ENCODE data around the gene C16orf87.

DNA sequence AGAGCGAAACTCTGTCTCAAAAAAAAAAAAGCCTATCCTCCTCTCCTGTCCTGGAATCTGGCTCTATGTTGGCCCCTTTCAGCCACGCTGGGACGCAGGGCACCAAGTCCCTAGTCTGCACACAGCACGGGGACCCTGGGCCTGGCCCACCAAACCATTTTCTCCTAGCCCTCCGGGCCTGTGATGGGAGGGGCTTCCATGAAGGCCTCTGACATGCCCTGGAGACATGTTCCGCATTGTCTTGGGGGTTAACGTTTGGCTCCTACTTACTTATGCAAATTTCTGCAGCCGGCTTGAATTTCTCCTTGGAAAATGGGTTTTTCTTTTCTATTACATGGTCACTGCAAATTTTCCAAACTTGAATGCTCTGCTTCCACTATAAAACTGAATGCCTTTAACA lies 40.6 kb upstream of the C16orf87 start:
- TF ChIP-seq, protein P1, sequence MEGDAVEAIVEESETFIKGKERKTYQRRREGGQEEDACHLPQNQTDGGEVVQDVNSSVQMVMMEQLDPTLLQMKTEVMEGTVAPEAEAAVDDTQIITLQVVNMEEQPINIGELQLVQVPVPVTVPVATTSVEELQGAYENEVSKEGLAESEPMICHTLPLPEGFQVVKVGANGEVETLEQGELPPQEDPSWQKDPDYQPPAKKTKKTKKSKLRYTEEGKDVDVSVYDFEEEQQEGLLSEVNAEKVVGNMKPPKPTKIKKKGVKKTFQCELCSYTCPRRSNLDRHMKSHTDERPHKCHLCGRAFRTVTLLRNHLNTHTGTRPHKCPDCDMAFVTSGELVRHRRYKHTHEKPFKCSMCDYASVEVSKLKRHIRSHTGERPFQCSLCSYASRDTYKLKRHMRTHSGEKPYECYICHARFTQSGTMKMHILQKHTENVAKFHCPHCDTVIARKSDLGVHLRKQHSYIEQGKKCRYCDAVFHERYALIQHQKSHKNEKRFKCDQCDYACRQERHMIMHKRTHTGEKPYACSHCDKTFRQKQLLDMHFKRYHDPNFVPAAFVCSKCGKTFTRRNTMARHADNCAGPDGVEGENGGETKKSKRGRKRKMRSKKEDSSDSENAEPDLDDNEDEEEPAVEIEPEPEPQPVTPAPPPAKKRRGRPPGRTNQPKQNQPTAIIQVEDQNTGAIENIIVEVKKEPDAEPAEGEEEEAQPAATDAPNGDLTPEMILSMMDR (IDR thresholded peaks at IDR 0.05) = no peak
- TF ChIP-seq POLR2A (IDR thresholded peaks at IDR 0.05) = no peak
